ENCODE data around the gene SLC26A8. TPM values are rescaled to one million over a fixed set of nuclear protein-coding genes. Genes with fewer than 3 reads are reported as not detected.
A peak's percentile ranks its signal among the peaks of the same experiment; 100 is the strongest.

Gene SLC26A8
- polyA plus RNA-seq, 3 donors, result 0.52 to 1.7 (median 1.5) TPM

GRCh38 chr6:36068586-36068985 is 44.1 kb upstream of the SLC26A8 start:
- Histone ChIP-seq H3K27me3 (ENCODE audit: control insufficient read depth in 2 of 2, insufficient read depth in 2 of 2, low read length in 2 of 2) (no peaks in the 10 kb centered on the region), H3K36me3 (replicated peaks in 1 of 2; ENCODE audit: control insufficient read depth in 1 of 2, insufficient read depth in 2 of 2, low read length in 2 of 2) (peaks cover 12 to 65% of the 10 kb centered on the region in 2 donors), H4K20me1 (ENCODE audit: insufficient read depth, low read length) (peaks cover 100% of the 10 kb centered on the region), H3K27ac (ENCODE audit: low read depth in 1 of 2, low read length in 2 of 2) (peak overlapping the region in 1 of 2 donors; percentile 60), H3K9ac (ENCODE audit: insufficient read depth, low read length, poor library complexity, severe bottlenecking) (no peak overlapping the region), H3K4me3 (replicated peaks in 1 of 3; ENCODE audit: low read depth in 2 of 3, low read length in 3 of 3) (no peak overlapping the region), H3K9me3 (replicated peaks in 1 of 2; ENCODE audit: control insufficient read depth in 1 of 2, insufficient read depth in 1 of 2, low read length in 2 of 2) (no peaks in the 10 kb centered on the region), H3K4me1 (ENCODE audit: control insufficient read depth in 1 of 2, insufficient read depth in 2 of 2, low read length in 2 of 2) (peaks cover 0 to 9% of the 10 kb centered on the region in 2 donors), H3K79me2 (ENCODE audit: insufficient read depth, low read length) (peaks cover 100% of the 10 kb centered on the region), H2AFZ (ENCODE audit: insufficient read depth, low read depth, low read length, poor library complexity, severe bottlenecking) (no peak overlapping the region), H3K4me2 (replicated peaks; ENCODE audit: extremely low read depth, low read length, poor library complexity, severe bottlenecking) (no peak overlapping the region)
- Mint-ChIP-seq H3K27ac (peak overlapping the region in 5 of 7 donors; percentile 1 to 67 (median 58)), H3K36me3 (peaks cover 20 to 49% of the 10 kb centered on the region in 2 donors), H3K4me1 (peaks cover 45% of the 10 kb centered on the region), H3K27me3 (ENCODE audit: low read depth in 3 of 3) (peaks cover 0 to 1% (median 0%) of the 10 kb centered on the region in 3 donors), H3K4me3 (no peak overlapping the region), H3K9me3 (peaks cover 0 to 4% (median 0%) of the 10 kb centered on the region in 7 donors)
- intact Hi-C loops (cut with micrococcal nuclease), result no loop called here
- WGBS (ENCODE audit: insufficient coverage), result 100% methylated on average over 3 of the region's 3 CpGs
- TF ChIP-seq, protein P1, sequence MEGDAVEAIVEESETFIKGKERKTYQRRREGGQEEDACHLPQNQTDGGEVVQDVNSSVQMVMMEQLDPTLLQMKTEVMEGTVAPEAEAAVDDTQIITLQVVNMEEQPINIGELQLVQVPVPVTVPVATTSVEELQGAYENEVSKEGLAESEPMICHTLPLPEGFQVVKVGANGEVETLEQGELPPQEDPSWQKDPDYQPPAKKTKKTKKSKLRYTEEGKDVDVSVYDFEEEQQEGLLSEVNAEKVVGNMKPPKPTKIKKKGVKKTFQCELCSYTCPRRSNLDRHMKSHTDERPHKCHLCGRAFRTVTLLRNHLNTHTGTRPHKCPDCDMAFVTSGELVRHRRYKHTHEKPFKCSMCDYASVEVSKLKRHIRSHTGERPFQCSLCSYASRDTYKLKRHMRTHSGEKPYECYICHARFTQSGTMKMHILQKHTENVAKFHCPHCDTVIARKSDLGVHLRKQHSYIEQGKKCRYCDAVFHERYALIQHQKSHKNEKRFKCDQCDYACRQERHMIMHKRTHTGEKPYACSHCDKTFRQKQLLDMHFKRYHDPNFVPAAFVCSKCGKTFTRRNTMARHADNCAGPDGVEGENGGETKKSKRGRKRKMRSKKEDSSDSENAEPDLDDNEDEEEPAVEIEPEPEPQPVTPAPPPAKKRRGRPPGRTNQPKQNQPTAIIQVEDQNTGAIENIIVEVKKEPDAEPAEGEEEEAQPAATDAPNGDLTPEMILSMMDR (IDR thresholded peaks at IDR 0.05), result no peak
- DNase-seq, result no peak

DNA sequence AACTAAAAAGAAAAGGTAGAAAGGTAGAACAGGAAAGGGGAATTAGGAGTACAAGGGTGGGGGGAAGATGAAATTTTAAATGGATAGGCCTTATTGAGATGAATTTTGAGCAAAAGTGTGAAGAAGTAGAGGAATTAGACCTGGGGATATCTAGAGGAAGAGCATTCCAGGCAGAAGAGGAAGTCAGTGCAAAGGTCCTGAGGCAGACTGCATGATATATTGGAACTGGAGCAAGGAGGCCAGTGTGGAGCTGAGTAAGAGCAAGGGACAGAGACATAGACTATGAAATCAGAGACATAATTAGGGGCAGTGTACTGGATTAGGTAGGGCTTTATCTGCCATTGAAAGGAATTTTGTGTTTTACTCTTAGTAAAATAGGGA is 43.6 kb upstream of the SLC26A8 start:
- Histone ChIP-seq H4K20me1 (ENCODE audit: insufficient read depth, low read length) (peaks cover 100% of the 10 kb centered on the region), H3K79me2 (ENCODE audit: insufficient read depth, low read length) (peaks cover 100% of the 10 kb centered on the region), H3K4me2 (replicated peaks; ENCODE audit: extremely low read depth, low read length, poor library complexity, severe bottlenecking) (no peak overlapping the region), H3K9ac (ENCODE audit: insufficient read depth, low read length, poor library complexity, severe bottlenecking) (no peak overlapping the region), H3K27me3 (ENCODE audit: control insufficient read depth in 2 of 2, insufficient read depth in 2 of 2, low read length in 2 of 2) (no peaks in the 10 kb centered on the region), H3K9me3 (replicated peaks in 1 of 2; ENCODE audit: control insufficient read depth in 1 of 2, insufficient read depth in 1 of 2, low read length in 2 of 2) (no peaks in the 10 kb centered on the region), H3K4me1 (ENCODE audit: control insufficient read depth in 1 of 2, insufficient read depth in 2 of 2, low read length in 2 of 2) (peaks cover 0 to 15% of the 10 kb centered on the region in 2 donors), H3K4me3 (replicated peaks in 1 of 3; ENCODE audit: low read depth in 2 of 3, low read length in 3 of 3) (no peak overlapping the region), H3K27ac (ENCODE audit: low read depth in 1 of 2, low read length in 2 of 2) (peak overlapping the region in 1 of 2 donors; percentile 60), H3K36me3 (replicated peaks in 1 of 2; ENCODE audit: control insufficient read depth in 1 of 2, insufficient read depth in 2 of 2, low read length in 2 of 2) (peaks cover 16 to 65% of the 10 kb centered on the region in 2 donors), H2AFZ (ENCODE audit: insufficient read depth, low read depth, low read length, poor library complexity, severe bottlenecking) (no peak overlapping the region)
- peak in 2 of 3 donors; percentile 14 to 19 for DNase-seq
- Mint-ChIP-seq H3K36me3 (peaks cover 16 to 52% of the 10 kb centered on the region in 2 donors), H3K9me3 (peaks cover 0 to 4% (median 0%) of the 10 kb centered on the region in 7 donors), H3K27ac (peak overlapping the region in 5 of 7 donors; percentile 26 to 72 (median 39)), H3K4me1 (peaks cover 49% of the 10 kb centered on the region), H3K4me3 (no peak overlapping the region), H3K27me3 (ENCODE audit: low read depth in 3 of 3) (peaks cover 0 to 1% (median 0%) of the 10 kb centered on the region in 3 donors)
- intact Hi-C loops (cut with micrococcal nuclease), result no loop called here
- TF ChIP-seq, protein P1 (IDR thresholded peaks at IDR 0.05), result no peak

Data from CD14-positive monocyte (primary cell).